NB4 (cell line): ENCODE measurements around the gene LYRM9.

Source experiments
- CTCF ChIP-seq: IDR thresholded peaks from one replicate; pipeline ENCODE4 v1.5.1; 2012; ENCODE audit warnings: low read depth, low read length
- POLR2A ChIP-seq: IDR thresholded peaks from 2 replicates; pipeline ENCODE4 v1.6.1; 2011; ENCODE audit warnings: mild to moderate bottlenecking; ENCODE audit not compliant: insufficient read length; ENCODE audit errors: extremely low read depth

GRCh38 chr17:27853091-27853490 is 40.1 kb downstream of the LYRM9 start:
- TF ChIP-seq CTCF (no peak), POLR2A (no peak)
